SK-N-SH (cell line): ENCODE measurements around the gene CDK4. TPM values are rescaled to one million over a fixed set of nuclear protein-coding genes. Genes with fewer than 3 reads are reported as not detected.
"Not testable (repeated sequence)": the region's sequence is repeated elsewhere in the genome, so short reads cannot be mapped to it uniquely, and the experiment has no call there.

Experiments used
- CTCF ChIA-PET: fragments of 300-600, 350-600 bp; formaldehyde crosslinking; extraction: SDS; loops from one replicate; lab custom pipeline; 2021; lab: Yijun Ruan, JAX
- POLR2A ChIA-PET: fragments of 350-600 bp; sonication (Branson Sonifier 250); formaldehyde crosslinking; extraction: SDS; loops from one replicate; lab custom pipeline; 2020; ENCODE audit warnings: antibody characterized with exemption, inconsistent platforms; lab: Yijun Ruan, JAX
- DNase-seq: peaks from one replicate; pipeline ENCODE4 v3.0.0; 2012
- H2AFZ ChIP-seq: fragments of 200-600 bp; sonication (generic); 2 replicates; pipeline ENCODE4 v1.8.1; 2016; ENCODE audit warnings: antibody characterized with exemption, mild to moderate bottlenecking, low read depth
- H3F3A ChIP-seq: fragments of 200-600 bp; sonication (generic); replicated peaks from 2 replicates; pipeline ENCODE3; 2016; ENCODE audit warnings: antibody characterized with exemption, mild to moderate bottlenecking; ENCODE audit not compliant: insufficient read depth
- H3K27ac ChIP-seq, 2 experiments: fragments of 200-500 bp in 1 of 2; fragments of 200-600 bp in 1 of 2; sonication (Bioruptor generic) in 1 of 2; sonication (generic), shearing (Covaris generic) in 1 of 2; 2 replicates each; pipeline versions ENCODE4 v1.5.1 to v1.6.1; 2014 to 2016; ENCODE audit warnings: low read depth in 2 of 2, inconsistent platforms in 1 of 2, low read length in 1 of 2, mild to moderate bottlenecking in 1 of 2, mixed read lengths in 1 of 2
- H3K27me3 ChIP-seq: fragments of 200-600 bp; sonication (generic), shearing (Covaris generic); 2 replicates; pipeline ENCODE4 v1.6.1; 2016; ENCODE audit warnings: mixed run types; ENCODE audit not compliant: insufficient read depth
- H3K36me3 ChIP-seq, 2 experiments: fragments of 200-500 bp in 1 of 2; fragments of 200-600 bp in 1 of 2; sonication (Bioruptor generic) in 1 of 2; sonication (generic) in 1 of 2; replicated peaks in 1 of 2; 2 replicates each; pipeline versions ENCODE3 to v1.5.1; 2014 to 2016; ENCODE audit warnings: low read length in 1 of 2, mild to moderate bottlenecking in 1 of 2; ENCODE audit not compliant: insufficient read depth in 2 of 2, control insufficient read depth in 1 of 2
- H3K4me1 ChIP-seq, 2 experiments: fragments of 200-500 bp in 1 of 2; fragments of 200-600 bp in 1 of 2; sonication (Bioruptor generic) in 1 of 2; sonication (generic), shearing (Covaris generic) in 1 of 2; 2 replicates each; pipeline versions ENCODE4 v1.5.1 to v1.6.1; 2014 to 2016; ENCODE audit warnings: low read depth in 1 of 2, low read length in 1 of 2, mixed run types in 1 of 2; ENCODE audit not compliant: insufficient read depth in 2 of 2, control insufficient read depth in 1 of 2
- H3K4me2 ChIP-seq: fragments of 200-600 bp; sonication (generic), shearing (Covaris generic); 2 replicates; pipeline ENCODE4 v1.6.1; 2017; ENCODE audit warnings: mixed run types
- H3K4me3 ChIP-seq, 2 experiments: fragments of 200-500 bp in 1 of 2; fragments of 200-600 bp in 1 of 2; sonication (Bioruptor generic) in 1 of 2; sonication (generic), shearing (Covaris generic) in 1 of 2; 2 replicates each; pipeline versions ENCODE4 v1.5.1 to v1.8.1; 2014 to 2016; ENCODE audit warnings: low read depth in 2 of 2, inconsistent platforms in 1 of 2, low read length in 1 of 2, mild to moderate bottlenecking in 1 of 2, mixed read lengths in 1 of 2, moderate library complexity in 1 of 2
- H3K79me2 ChIP-seq: fragments of 200-600 bp; sonication (generic); 2 replicates; pipeline ENCODE4 v1.8.1; 2017; ENCODE audit warnings: mild to moderate bottlenecking; ENCODE audit not compliant: insufficient read depth
- H3K9ac ChIP-seq: fragments of 200-600 bp; sonication (generic); 2 replicates; pipeline ENCODE4 v1.6.1; 2017; ENCODE audit warnings: mixed run types
- H3K9me2 ChIP-seq: fragments of 200-600 bp; sonication (generic); 2 replicates; pipeline ENCODE4 v1.6.1; 2017; ENCODE audit warnings: mixed run types
- H3K9me3 ChIP-seq: fragments of 200-600 bp; sonication (generic); 2 replicates; pipeline ENCODE4 v1.6.1; 2017; ENCODE audit warnings: mixed run types, mild to moderate bottlenecking, moderate library complexity
- H4K20me1 ChIP-seq: fragments of 200-600 bp; sonication (generic); 2 replicates; pipeline ENCODE4 v1.6.1; 2017; ENCODE audit warnings: mild to moderate bottlenecking, mixed run types; ENCODE audit not compliant: insufficient read depth
- CHD2 ChIP-seq: fragments of 150-350 bp; IDR thresholded peaks from 2 replicates; pipeline ENCODE4 v1.6.1; 2018; ENCODE audit warnings: low read length; ENCODE audit not compliant: partially characterized antibody
- ELF1 ChIP-seq: IDR thresholded peaks from 2 replicates; pipeline ENCODE4 v1.4.0; 2012
- EP300 ChIP-seq, 2 experiments: IDR thresholded peaks; 2 replicates each; pipeline versions ENCODE4 v1.4.0 to v1.6.1; 2012; ENCODE audit warnings: borderline replicate concordance in 1 of 2, low read depth in 1 of 2, low read length in 1 of 2
- FOSL2 ChIP-seq: IDR thresholded peaks from 2 replicates; pipeline ENCODE4 v1.4.0; 2012; ENCODE audit warnings: low read depth, mild to moderate bottlenecking, moderate library complexity, borderline replicate concordance
- GATA2 ChIP-seq: sonication (generic); formaldehyde crosslinking; IDR thresholded peaks from 2 replicates; pipeline ENCODE4 v1.5.0; 2020; ENCODE audit warnings: mild to moderate bottlenecking, missing genetic modification reagents
- JUND ChIP-seq: IDR thresholded peaks from 2 replicates; pipeline ENCODE4 v1.4.0; 2012
- NFIC ChIP-seq: IDR thresholded peaks from 2 replicates; pipeline ENCODE4 v1.4.0; 2012; ENCODE audit warnings: borderline replicate concordance
- RAD21 ChIP-seq: IDR thresholded peaks from 2 replicates; pipeline ENCODE4 v1.6.1; 2012; ENCODE audit warnings: mild to moderate bottlenecking, low read length
- RCOR1 ChIP-seq: fragments of 150-350 bp; IDR thresholded peaks from 2 replicates; pipeline ENCODE4 v1.6.1; 2017; ENCODE audit warnings: antibody characterized with exemption, low read length
- SIN3A ChIP-seq: IDR thresholded peaks from 2 replicates; pipeline ENCODE4 v1.6.1; 2012; ENCODE audit warnings: low read depth, mild to moderate bottlenecking, low read length, moderate library complexity, borderline replicate concordance
- SMC3 ChIP-seq: IDR thresholded peaks from 2 replicates; pipeline ENCODE4 v1.6.1; 2012; ENCODE audit warnings: low read depth, low read length, improper control_type of control experiment
- TCF12 ChIP-seq: IDR thresholded peaks from 2 replicates; pipeline ENCODE4 v1.4.0; 2012
- WGBS: methylation state at CpG from one replicate; pipeline ENCODE4 v1.1.6; 2017; ENCODE audit warnings: low lambda C conversion rate; 5-methylcytosine and 5-hydroxymethylcytosine counted together
- polyA plus RNA-seq, 3 experiments: library from polyadenylated mRNA; depleted of rRNA; stranded (reverse); fragments of >200 nt; gene quantifications; 2 replicates each; pipeline ENCODE4 v1.2.3, GENCODE V29; 2012
- TF ChIP-seq, protein P1 (sequence below): IDR thresholded peaks from 2 replicates; pipeline ENCODE4; 2012
- TF ChIP-seq, protein P2 (sequence below): IDR thresholded peaks from 2 replicates; pipeline ENCODE4 v1.4.0; 2012; ENCODE audit warnings: low read depth
- TF ChIP-seq, protein P3 (sequence below): fragments of 200-600 bp; sonication (generic); IDR thresholded peaks from 2 replicates; pipeline ENCODE4 v1.6.1; 2017; ENCODE audit warnings: antibody characterized with exemption, mild to moderate bottlenecking, moderate library complexity

Gene CDK4
- polyA plus RNA-seq, 1 of the 3 experiments (the other 2 are of a cell fraction) = 324 TPM

DNA sequence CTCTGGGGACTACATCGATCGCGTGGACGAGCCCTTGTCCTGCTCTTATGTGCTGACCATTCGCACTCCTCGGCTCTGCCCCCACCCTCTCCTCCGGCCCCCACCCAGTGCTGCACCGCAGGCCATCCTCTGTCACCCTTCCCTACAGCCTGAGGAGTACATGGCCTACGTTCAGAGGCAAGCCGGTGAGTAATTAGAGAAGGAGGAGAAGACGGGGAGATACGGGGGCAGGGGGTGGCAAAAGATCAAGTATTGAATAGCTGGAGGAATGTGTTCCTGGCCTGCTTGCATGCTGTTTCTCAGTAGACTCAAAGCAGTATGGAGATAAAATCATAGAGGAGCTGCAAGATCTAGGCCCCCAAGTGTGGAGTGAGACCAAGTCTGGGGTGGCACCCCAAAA is 36.3 kb downstream of the CDK4 start:
- H3K79me2 ChIP-seq = no peaks in the 10 kb centered on the region
- DNase-seq = peak; percentile 1
- H3K4me2 ChIP-seq = no peak overlapping the region
- peaks cover 4% of the 10 kb centered on the region for H3F3A ChIP-seq
- no peaks in the 10 kb centered on the region for H4K20me1 ChIP-seq
- 94% methylated on average over 12 of the region's 12 CpGs for WGBS
- H3K9ac ChIP-seq = no peak overlapping the region
- TF ChIP-seq, protein P1, sequence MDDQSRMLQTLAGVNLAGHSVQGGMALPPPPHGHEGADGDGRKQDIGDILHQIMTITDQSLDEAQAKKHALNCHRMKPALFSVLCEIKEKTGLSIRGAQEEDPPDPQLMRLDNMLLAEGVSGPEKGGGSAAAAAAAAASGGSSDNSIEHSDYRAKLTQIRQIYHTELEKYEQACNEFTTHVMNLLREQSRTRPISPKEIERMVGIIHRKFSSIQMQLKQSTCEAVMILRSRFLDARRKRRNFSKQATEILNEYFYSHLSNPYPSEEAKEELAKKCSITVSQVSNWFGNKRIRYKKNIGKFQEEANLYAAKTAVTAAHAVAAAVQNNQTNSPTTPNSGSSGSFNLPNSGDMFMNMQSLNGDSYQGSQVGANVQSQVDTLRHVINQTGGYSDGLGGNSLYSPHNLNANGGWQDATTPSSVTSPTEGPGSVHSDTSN = no peak
- TF ChIP-seq SMC3 (no peak), EP300 (IDR thresholded peaks at IDR 0.05; ENCODE audit: borderline replicate concordance in 1 of 2, low read depth in 1 of 2, low read length in 1 of 2) (no peak), CHD2 (no peak), TCF12 (no peak)
- TF ChIP-seq, protein P2, sequence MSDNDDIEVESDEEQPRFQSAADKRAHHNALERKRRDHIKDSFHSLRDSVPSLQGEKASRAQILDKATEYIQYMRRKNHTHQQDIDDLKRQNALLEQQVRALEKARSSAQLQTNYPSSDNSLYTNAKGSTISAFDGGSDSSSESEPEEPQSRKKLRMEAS = no peak
- peaks cover 8% of the 10 kb centered on the region for H3K9me3 ChIP-seq
- H3K9me2 ChIP-seq = no peaks in the 10 kb centered on the region
- no peak overlapping the region for H3K4me3 ChIP-seq
- H2AFZ ChIP-seq = no peak overlapping the region
- H3K4me1 ChIP-seq = no peaks in the 10 kb centered on the region
- CTCF ChIA-PET = interaction anchor here (3.0 kb wide), 1 partner anchor 10 kb away, joined by 17 read pairs; no protein-coding TSS in a partner anchor
- peaks cover 32 to 33% of the 10 kb centered on the region in 2 experiments for H3K36me3 ChIP-seq
- H3K27me3 ChIP-seq = no peaks in the 10 kb centered on the region
- no peak overlapping the region for H3K27ac ChIP-seq
- POLR2A ChIA-PET = no interaction called here

DNA sequence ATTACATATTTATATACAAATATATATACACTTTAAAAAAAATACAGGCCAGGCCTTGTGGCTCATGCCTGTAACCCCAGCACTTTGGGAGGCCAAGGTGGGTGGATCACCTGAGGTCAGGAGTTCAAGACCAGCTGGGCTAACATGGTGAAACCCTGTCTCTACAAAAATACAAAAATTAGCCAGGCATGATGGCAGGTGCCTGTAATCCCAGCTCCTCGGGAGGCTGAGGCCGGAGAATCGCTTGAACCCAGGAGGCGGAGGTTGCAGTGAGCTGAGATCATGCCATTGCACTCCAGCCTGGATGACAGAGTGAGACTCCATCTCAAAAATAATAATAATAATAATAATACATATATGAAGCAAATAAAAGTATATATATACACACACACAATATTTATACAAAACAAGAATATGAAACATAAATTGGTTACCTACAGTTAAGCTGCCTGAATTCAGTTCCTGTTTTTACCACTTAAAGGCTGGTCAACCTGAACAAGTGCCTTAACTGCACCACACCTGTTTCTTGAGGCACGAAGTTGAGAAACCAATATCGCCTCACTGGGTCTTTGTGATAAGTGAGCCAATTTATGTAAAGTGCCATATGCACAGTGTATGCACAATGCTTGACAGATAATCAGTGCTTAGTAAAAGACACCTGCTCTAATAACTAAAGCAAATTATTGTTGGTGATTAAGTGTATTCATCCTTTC is 36.9 kb downstream of the CDK4 start:
- H2AFZ ChIP-seq, H4K20me1 ChIP-seq, H3K4me2 ChIP-seq, H3K9me2 ChIP-seq, H3K4me1 ChIP-seq, H3K27ac ChIP-seq, H3K79me2 ChIP-seq, POLR2A ChIA-PET, DNase-seq, H3K4me3 ChIP-seq, H3F3A ChIP-seq, H3K9me3 ChIP-seq, H3K9ac ChIP-seq, H3K27me3 ChIP-seq: not testable (repeated sequence)
- 95% methylated on average over 6 of the region's 6 CpGs for WGBS
- peaks cover 27 to 32% of the 10 kb centered on the region in 2 experiments for H3K36me3 ChIP-seq
- CTCF ChIA-PET = interaction anchor here (2.1 to 3.0 kb wide), 2 partner anchors 11 to 12 kb away, joined by 5 to 17 read pairs; no protein-coding TSS in a partner anchor

DNA sequence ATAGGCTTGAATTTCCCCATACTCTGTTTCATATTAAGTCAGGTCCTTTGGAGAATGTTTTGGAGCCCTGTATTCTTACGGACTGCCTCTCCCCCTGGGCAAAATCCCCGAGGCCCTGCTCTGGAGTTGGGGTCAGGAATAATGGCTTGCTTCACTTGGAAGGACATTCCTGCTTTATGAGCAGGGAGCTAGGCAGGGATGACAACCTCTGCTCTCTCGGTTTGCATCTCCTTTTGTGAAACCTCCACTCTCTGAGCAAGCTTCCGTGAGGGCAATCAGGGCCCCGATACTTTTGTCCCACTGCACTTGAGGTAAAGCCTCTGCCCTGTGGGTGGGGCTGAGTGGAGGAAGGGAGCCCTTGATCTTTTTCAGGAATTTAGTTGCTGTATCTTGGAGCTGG is 38.9 kb downstream of the CDK4 start:
- Histone ChIP-seq H3F3A (peaks cover 10% of the 10 kb centered on the region), H2AFZ (no peak overlapping the region), H3K9me3 (peaks cover 8% of the 10 kb centered on the region), H3K9ac (no peak overlapping the region), H3K36me3 (peaks cover 15 to 32% of the 10 kb centered on the region in 2 experiments), H3K27me3 (no peaks in the 10 kb centered on the region), H3K4me2 (no peak overlapping the region), H3K27ac (no peak overlapping the region), H3K9me2 (no peaks in the 10 kb centered on the region), H3K4me3 (no peak overlapping the region), H3K4me1 (no peaks in the 10 kb centered on the region), H3K79me2 (no peaks in the 10 kb centered on the region), H4K20me1 (no peaks in the 10 kb centered on the region)
- TF ChIP-seq, protein P2 = no peak
- TF ChIP-seq TCF12 = no peak
- TF ChIP-seq RCOR1 = no peak
- TF ChIP-seq NFIC = no peak
- no peak for TF ChIP-seq RAD21
- no peak for TF ChIP-seq ELF1
- TF ChIP-seq SMC3 = no peak
- no peak for TF ChIP-seq FOSL2
- TF ChIP-seq, protein P3, sequence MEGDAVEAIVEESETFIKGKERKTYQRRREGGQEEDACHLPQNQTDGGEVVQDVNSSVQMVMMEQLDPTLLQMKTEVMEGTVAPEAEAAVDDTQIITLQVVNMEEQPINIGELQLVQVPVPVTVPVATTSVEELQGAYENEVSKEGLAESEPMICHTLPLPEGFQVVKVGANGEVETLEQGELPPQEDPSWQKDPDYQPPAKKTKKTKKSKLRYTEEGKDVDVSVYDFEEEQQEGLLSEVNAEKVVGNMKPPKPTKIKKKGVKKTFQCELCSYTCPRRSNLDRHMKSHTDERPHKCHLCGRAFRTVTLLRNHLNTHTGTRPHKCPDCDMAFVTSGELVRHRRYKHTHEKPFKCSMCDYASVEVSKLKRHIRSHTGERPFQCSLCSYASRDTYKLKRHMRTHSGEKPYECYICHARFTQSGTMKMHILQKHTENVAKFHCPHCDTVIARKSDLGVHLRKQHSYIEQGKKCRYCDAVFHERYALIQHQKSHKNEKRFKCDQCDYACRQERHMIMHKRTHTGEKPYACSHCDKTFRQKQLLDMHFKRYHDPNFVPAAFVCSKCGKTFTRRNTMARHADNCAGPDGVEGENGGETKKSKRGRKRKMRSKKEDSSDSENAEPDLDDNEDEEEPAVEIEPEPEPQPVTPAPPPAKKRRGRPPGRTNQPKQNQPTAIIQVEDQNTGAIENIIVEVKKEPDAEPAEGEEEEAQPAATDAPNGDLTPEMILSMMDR = no peak
- no peak for TF ChIP-seq JUND
- TF ChIP-seq SIN3A = no peak
- no peak for TF ChIP-seq GATA2 (CRISPR knock-in tag)
- 85% methylated on average over 5 of the region's 5 CpGs for WGBS
- POLR2A ChIA-PET = no interaction called here
- CTCF ChIA-PET = interaction anchor here (1.1 to 2.1 kb wide), 4 partner anchors 10 to 130 kb away, joined by 4 to 7 read pairs (median 6); partner anchors contain the start of gene OS9
- no peak for DNase-seq
